Brain microvascular endothelial cell (primary cell): ENCODE measurements around the gene ARF3.
A peak's percentile ranks its signal among the peaks of the same experiment; 100 is the strongest.

ENCODE experiments used
- DNase-seq: peaks from one replicate; pipeline ENCODE4 v3.0.0-alpha.2; 2020
- H3K27ac ChIP-seq: fragments of 250-450 bp; sonication (Bioruptor Pico); 2 replicates; pipeline ENCODE4 v1.5.1; 2020; ENCODE audit warnings: mild to moderate bottlenecking, moderate library complexity
- H3K27me3 ChIP-seq: fragments of 250-450 bp; sonication (Bioruptor Pico); replicated peaks from 2 replicates; pipeline ENCODE4 v1.5.1; 2020; ENCODE audit warnings: mild to moderate bottlenecking
- H3K36me3 ChIP-seq: fragments of 250-450 bp; sonication (Bioruptor Pico); replicated peaks from 2 replicates; pipeline ENCODE4 v1.5.1; 2020; ENCODE audit warnings: mild to moderate bottlenecking
- H3K4me3 ChIP-seq: 2 replicates; pipeline ENCODE4 v1.5.1; 2011; ENCODE audit warnings: low read depth, mild to moderate bottlenecking, control low read depth, low read length, moderate library complexity
- in situ Hi-C: cut with HindIII; loops from 2 replicates; pipeline ENCODE4 v1.10.0; 2017; ENCODE audit warnings: low sequenced_read_pairs, low pct_ligation_motif_present
- TF ChIP-seq, protein P1 (sequence below): IDR thresholded peaks from 2 replicates; pipeline ENCODE4 v1.5.1; 2011; ENCODE audit warnings: low read depth, mild to moderate bottlenecking, moderate library complexity, low read length, control low read depth, inconsistent platforms; ENCODE audit errors: missing control alignments

The ARF3 gene

DNA sequence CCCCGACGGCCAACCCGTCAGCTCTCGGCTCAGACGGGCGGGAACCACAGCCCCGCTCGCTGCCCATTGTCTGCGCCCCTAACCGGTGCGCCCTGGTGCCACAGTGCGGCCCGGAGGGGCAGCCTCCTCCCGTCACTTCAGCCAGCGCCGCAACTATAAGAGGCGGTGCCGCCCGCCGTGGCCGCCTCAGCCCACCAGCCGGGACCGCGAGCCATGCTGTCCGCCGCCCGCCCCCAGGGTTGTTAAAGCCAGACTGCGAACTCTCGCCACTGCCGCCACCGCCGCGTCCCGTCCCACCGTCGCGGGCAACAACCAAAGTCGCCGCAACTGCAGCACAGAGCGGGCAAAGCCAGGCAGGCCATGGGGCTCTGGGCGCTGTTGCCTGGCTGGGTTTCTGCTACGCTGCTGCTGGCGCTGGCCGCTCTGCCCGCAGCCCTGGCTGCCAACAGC lies 21.0 kb upstream of the ARF3 start, which contains the start of gene WNT1:
WNT1 (plus strand) TSS at position 32 of the 450 bp plus-strand sequence; CDS start at position 361, 329 bp downstream.
- Histone ChIP-seq H3K36me3 (no peaks in the 10 kb centered on the region), H3K27ac (no peak within 1 kb of the TSS), H3K4me3 (no peak within 1 kb of the TSS), H3K27me3 (peaks cover 55% of the 10 kb centered on the region)
- TF ChIP-seq, protein P1, sequence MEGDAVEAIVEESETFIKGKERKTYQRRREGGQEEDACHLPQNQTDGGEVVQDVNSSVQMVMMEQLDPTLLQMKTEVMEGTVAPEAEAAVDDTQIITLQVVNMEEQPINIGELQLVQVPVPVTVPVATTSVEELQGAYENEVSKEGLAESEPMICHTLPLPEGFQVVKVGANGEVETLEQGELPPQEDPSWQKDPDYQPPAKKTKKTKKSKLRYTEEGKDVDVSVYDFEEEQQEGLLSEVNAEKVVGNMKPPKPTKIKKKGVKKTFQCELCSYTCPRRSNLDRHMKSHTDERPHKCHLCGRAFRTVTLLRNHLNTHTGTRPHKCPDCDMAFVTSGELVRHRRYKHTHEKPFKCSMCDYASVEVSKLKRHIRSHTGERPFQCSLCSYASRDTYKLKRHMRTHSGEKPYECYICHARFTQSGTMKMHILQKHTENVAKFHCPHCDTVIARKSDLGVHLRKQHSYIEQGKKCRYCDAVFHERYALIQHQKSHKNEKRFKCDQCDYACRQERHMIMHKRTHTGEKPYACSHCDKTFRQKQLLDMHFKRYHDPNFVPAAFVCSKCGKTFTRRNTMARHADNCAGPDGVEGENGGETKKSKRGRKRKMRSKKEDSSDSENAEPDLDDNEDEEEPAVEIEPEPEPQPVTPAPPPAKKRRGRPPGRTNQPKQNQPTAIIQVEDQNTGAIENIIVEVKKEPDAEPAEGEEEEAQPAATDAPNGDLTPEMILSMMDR: no peak
- in situ Hi-C loops: no loop called here
- DNase-seq: no peak

DNA sequence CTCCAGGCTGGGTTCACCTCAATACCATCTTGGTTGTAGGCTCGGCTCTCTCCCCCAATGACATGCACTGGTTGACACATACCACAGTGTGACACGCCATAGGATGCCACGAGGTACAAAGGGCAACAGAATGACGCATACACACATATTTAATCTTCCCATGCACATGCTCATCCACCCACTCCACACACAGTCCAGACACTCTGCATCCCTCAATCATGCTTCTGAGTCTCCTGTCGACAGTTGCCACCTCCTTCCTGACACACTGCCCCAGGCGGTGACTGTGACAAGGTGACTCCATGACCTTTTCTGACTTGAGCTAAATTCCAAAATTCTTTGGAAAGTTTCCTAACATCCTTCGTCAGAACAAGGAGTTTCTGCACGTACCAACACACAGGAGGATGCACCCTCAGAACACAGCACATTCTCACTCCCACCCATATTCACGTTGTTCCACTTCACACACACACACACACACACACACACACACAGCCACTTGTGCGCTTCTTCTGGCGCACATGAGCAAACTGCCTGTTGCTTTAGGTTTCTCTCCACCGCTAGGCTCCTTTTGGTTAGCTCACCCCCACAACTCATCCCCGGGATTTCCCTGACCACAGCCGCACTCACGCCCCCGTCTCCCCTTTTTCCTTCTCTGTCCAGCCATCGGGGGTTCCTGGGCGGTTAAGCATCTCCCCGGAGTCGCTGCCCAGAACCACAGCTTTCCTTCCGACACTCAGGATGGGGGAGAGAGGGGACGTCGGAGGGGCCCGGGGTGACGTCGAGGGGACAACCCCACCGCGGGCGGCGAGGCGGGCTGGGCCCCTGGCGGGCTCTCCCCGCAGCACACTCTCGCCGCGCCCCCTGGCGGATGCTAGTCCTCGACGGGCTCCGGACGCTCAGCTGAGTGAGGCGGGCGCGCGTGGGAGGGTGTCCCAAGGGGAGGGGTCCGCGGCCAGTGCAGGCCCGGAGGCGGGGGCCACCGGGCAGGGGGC lies 20.3 kb upstream of the ARF3 start:
- H3K27me3 ChIP-seq: peaks cover 53% of the 10 kb centered on the region
- no peak overlapping the region for H3K27ac ChIP-seq

DNA sequence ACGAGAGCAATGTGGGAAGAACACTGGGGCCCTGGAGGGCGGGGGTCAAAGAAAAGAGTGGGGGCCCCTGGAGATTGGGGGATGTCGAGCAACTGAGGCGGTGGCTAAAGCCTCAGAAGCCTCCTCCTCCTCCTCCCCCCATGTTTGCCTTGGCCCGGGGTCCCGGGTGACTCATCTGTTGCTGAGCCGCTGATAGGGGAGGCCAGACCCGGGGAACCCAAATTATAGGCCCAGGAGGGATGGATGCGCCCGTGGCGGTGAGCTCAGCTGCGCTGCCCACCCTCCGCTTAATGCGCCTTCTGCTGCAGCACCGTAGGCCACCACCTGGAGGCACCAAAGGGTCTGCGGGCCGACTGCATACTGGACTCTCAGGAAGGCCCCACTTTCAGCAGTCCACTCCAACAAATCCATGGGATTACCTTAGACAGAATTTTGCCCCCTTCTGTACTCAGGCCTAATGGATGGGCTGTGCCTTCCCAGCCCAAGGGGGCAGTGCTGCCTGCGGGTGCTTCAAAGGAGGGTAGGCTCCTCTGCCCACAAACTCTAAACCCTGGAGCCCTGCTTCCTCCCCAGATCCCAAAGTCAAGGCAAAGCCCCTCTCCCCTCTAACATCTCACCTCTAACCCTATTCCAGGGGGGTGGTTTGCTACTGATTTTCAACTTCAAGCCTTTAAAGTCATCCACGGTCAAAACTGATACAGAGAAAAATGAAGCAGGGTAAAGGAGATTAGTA lies 16.8 kb upstream of the ARF3 start:
- Histone ChIP-seq H3K27me3 (peaks cover 49% of the 10 kb centered on the region), H3K4me3 (no peak overlapping the region), H3K36me3 (no peaks in the 10 kb centered on the region), H3K27ac (no peak overlapping the region)
- TF ChIP-seq, protein P1: peak; percentile 87
- peak; percentile 61 for DNase-seq
- in situ Hi-C loops: no loop called here

More for the DNA sequence above, 20.3 kb upstream of the ARF3 start:
- TF ChIP-seq, protein P1: peak; percentile 65
- Histone ChIP-seq H3K36me3 (no peaks in the 10 kb centered on the region), H3K4me3 (no peak overlapping the region)
- in situ Hi-C loops: no loop called here
- peak; percentile 66 for DNase-seq

DNA sequence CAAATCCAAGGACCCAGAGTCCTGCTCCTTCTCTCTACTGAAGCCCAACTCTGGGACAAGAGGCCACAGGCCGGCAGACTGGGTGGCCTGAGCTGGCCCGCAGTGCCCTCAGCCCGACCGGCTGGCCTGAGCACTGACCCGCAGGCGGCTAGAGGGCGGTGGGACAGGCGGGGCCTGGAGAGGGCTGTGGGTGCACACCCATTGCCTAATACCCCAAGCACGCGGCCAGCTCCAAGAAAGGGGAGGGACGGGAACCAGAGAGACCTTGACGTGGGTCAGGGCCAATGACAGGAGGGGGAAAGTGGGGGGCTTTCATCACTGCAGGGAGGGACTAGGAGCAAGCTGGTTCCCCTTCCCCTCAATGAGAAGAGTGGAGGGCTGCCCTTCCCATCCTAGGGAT lies 16.2 kb upstream of the ARF3 start:
- no peak overlapping the region for H3K4me3 ChIP-seq
- in situ Hi-C loops: no loop called here
- no peak for DNase-seq
- peaks cover 45% of the 10 kb centered on the region for H3K27me3 ChIP-seq
- TF ChIP-seq, protein P1: no peak
- no peak overlapping the region for H3K27ac ChIP-seq
- H3K36me3 ChIP-seq: no peaks in the 10 kb centered on the region

DNA sequence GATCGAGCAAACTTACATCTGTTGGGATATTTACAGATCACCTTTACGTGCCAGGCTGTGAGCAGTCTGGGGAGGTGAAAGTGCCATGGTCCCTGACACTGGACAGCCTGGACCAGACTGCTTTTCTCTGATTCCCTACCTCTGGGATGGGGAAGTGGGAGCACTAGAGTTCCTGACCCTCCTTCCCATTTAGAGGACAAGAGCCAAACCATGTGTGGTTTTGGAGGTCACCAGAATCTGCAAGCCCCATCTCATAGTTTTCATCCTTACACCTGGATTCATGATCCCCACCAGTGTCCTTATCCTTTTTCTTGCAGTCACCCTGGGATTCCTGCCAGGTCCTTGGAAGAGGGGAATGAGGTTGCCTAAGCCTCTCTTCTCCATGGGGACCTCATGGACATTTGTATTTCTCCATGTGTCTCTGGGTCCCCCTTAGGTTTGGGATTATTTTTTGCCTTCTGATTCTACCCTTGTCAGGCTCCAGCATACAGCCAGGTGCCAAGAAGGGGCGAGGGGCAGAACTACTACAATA lies 15.7 kb upstream of the ARF3 start:
- in situ Hi-C loops: no loop called here
- Histone ChIP-seq H3K27me3 (peaks cover 40% of the 10 kb centered on the region), H3K36me3 (no peaks in the 10 kb centered on the region), H3K4me3 (no peak overlapping the region), H3K27ac (no peak overlapping the region)
- TF ChIP-seq, protein P1: no peak
- DNase-seq: no peak
